ENCODE data around the gene LMX1B.

LMX1B gene

GRCh38 chr9:126700903-126701812, 87.4 kb downstream of the LMX1B start:
- no peak for TF ChIP-seq CTCF (conservative IDR thresholded peaks at IDR 0.05)
- TF ChIP-seq ZFX (IDR thresholded peaks at IDR 0.05) = no peak
- H3K27ac ChIP-seq = no peak overlapping the region

GRCh38 chr9:126701813-126702140, 88.0 kb downstream of the LMX1B start:
- H3K27ac ChIP-seq = no peak overlapping the region
- TF ChIP-seq CTCF (conservative IDR thresholded peaks at IDR 0.05) (no peak), ZFX (IDR thresholded peaks at IDR 0.05) (no peak)

GRCh38 chr9:126702151-126703001, 88.6 kb downstream of the LMX1B start:
- peak; percentile 93 for TF ChIP-seq CTCF (conservative IDR thresholded peaks at IDR 0.05)
- no peak for TF ChIP-seq ZFX (IDR thresholded peaks at IDR 0.05)
- H3K27ac ChIP-seq = no peak overlapping the region

- TF ChIP-seq ZFX (IDR thresholded peaks at IDR 0.05) (no peak), CTCF (conservative IDR thresholded peaks at IDR 0.05) (no peak)
- H3K27ac ChIP-seq = no peak overlapping the region
Observed at GRCh38 chr9:126703002-126703865, 89.5 kb downstream of the LMX1B start.

GRCh38 chr9:126703866-126704156, 90.1 kb downstream of the LMX1B start:
- no peak for TF ChIP-seq CTCF (conservative IDR thresholded peaks at IDR 0.05)
- no peak for TF ChIP-seq ZFX (IDR thresholded peaks at IDR 0.05)
- H3K27ac ChIP-seq = no peak overlapping the region

GRCh38 chr9:126704157-126704891, 90.6 kb downstream of the LMX1B start:
- no peak overlapping the region for H3K27ac ChIP-seq
- no peak for TF ChIP-seq ZFX (IDR thresholded peaks at IDR 0.05)
- no peak for TF ChIP-seq CTCF (conservative IDR thresholded peaks at IDR 0.05)

All from C4-2B (cell line).